MM.1S (cell line): ENCODE data around the gene FAF1.

Experiments used
- DNase-seq: peaks from one replicate; pipeline ENCODE4 v3.0.0-alpha.2; 2015
- H2AFZ ChIP-seq: fragments of 300-600 bp; sonication (generic); 2 replicates; pipeline ENCODE4 v1.6.0; 2016; ENCODE audit warnings: antibody characterized with exemption, low read length
- H3F3A ChIP-seq: fragments of 300-600 bp; sonication (generic); 2 replicates; pipeline ENCODE4 v1.6.1; 2016; ENCODE audit warnings: mild to moderate bottlenecking, antibody characterized with exemption, low read length, moderate library complexity, mixed read lengths; ENCODE audit not compliant: insufficient read depth
- H3K27ac ChIP-seq: fragments of 300-600 bp; sonication (generic); 2 replicates; pipeline ENCODE4 v1.5.1; 2016; ENCODE audit warnings: mild to moderate bottlenecking, low read length
- H3K27me3 ChIP-seq: fragments of 300-600 bp; sonication (generic); replicated peaks from 2 replicates; pipeline ENCODE4 v1.6.0; 2016; ENCODE audit warnings: low read length; ENCODE audit not compliant: insufficient read depth
- H3K36me3 ChIP-seq: fragments of 300-600 bp; sonication (generic); replicated peaks from 2 replicates; pipeline ENCODE4 v1.6.1; 2016; ENCODE audit warnings: mild to moderate bottlenecking, low read length, mixed read lengths; ENCODE audit not compliant: insufficient read depth
- H3K4me1 ChIP-seq: fragments of 300-600 bp; sonication (generic); 2 replicates; pipeline ENCODE4 v1.6.1; 2016; ENCODE audit warnings: low read length, mixed read lengths
- H3K4me2 ChIP-seq: fragments of 300-600 bp; sonication (generic); 2 replicates; pipeline ENCODE4 v1.6.0; 2016; ENCODE audit warnings: low read depth, low read length
- H3K4me3 ChIP-seq: fragments of 300-600 bp; sonication (generic); 2 replicates; pipeline ENCODE4 v1.5.1; 2016; ENCODE audit warnings: low read length, mixed read lengths
- H3K79me2 ChIP-seq: fragments of 300-600 bp; sonication (generic); 2 replicates; pipeline ENCODE4 v1.6.1; 2016; ENCODE audit warnings: mixed run types, low read length, mixed read lengths
- H3K9ac ChIP-seq: fragments of 300-600 bp; sonication (generic); 2 replicates; pipeline ENCODE4 v1.6.1; 2016; ENCODE audit warnings: low read length, mixed read lengths
- H3K9me2 ChIP-seq: fragments of 300-600 bp; sonication (generic); replicated peaks from 2 replicates; pipeline ENCODE4 v1.6.1; 2016; ENCODE audit warnings: mild to moderate bottlenecking, low read length, mixed read lengths; ENCODE audit not compliant: insufficient read depth
- H3K9me3 ChIP-seq: fragments of 300-600 bp; sonication (generic); replicated peaks from 2 replicates; pipeline ENCODE4 v1.6.1; 2016; ENCODE audit warnings: mild to moderate bottlenecking, low read length, mixed read lengths; ENCODE audit not compliant: insufficient read depth
- H4K20me1 ChIP-seq: fragments of 300-600 bp; sonication (generic); 2 replicates; pipeline ENCODE4 v1.6.1; 2016; ENCODE audit warnings: mild to moderate bottlenecking, low read length, moderate library complexity, mixed read lengths; ENCODE audit not compliant: insufficient read depth
- EZH2 ChIP-seq: fragments of 300-600 bp; sonication (generic); optimal IDR thresholded peaks from 2 replicates; pipeline ENCODE3; 2017; ENCODE audit warnings: low read depth, mild to moderate bottlenecking, antibody characterized with exemption, low read length, mixed read lengths
- EZH2phosphoT487 ChIP-seq: fragments of 300-600 bp; sonication (generic); IDR thresholded peaks from 2 replicates; pipeline ENCODE4 v1.6.1; 2018; ENCODE audit warnings: antibody characterized with exemption, low read length
- TF ChIP-seq, protein P1 (sequence below): fragments of 300-600 bp; sonication (generic); IDR thresholded peaks from 2 replicates; pipeline ENCODE4 v1.5.1; 2016; ENCODE audit warnings: antibody characterized with exemption, low read length, mixed read lengths

The FAF1 gene

DNA sequence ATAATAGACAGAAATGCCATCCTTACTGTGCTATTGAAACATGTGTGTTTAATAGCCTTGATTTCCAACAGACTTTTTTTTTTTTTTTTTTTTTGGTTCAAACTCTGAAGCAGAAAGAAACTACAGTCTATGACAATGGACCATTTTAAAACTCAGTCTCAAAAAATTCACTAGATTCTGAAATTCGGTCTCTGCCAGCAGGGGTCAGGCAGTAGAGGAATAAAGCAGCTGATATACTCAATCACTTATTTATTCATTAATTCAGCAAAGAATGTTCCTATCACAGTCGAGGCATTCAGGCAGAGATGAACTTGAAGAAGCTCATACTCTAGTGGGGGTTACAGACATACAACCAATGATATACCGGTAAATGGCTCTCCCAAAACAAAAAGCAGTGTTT lies 275.9 kb downstream of the FAF1 start:
- Histone ChIP-seq H3K27me3 (no peaks in the 10 kb centered on the region), H3K79me2 (no peaks in the 10 kb centered on the region), H3K9ac (no peak overlapping the region), H4K20me1 (no peaks in the 10 kb centered on the region), H3F3A (no peaks in the 10 kb centered on the region), H2AFZ (no peak overlapping the region), H3K4me3 (no peak overlapping the region), H3K9me3 (no peaks in the 10 kb centered on the region), H3K4me1 (no peaks in the 10 kb centered on the region), H3K4me2 (no peak overlapping the region), H3K9me2 (no peaks in the 10 kb centered on the region), H3K36me3 (no peaks in the 10 kb centered on the region), H3K27ac (no peak overlapping the region)
- DNase-seq, result no peak
- TF ChIP-seq, protein P1, sequence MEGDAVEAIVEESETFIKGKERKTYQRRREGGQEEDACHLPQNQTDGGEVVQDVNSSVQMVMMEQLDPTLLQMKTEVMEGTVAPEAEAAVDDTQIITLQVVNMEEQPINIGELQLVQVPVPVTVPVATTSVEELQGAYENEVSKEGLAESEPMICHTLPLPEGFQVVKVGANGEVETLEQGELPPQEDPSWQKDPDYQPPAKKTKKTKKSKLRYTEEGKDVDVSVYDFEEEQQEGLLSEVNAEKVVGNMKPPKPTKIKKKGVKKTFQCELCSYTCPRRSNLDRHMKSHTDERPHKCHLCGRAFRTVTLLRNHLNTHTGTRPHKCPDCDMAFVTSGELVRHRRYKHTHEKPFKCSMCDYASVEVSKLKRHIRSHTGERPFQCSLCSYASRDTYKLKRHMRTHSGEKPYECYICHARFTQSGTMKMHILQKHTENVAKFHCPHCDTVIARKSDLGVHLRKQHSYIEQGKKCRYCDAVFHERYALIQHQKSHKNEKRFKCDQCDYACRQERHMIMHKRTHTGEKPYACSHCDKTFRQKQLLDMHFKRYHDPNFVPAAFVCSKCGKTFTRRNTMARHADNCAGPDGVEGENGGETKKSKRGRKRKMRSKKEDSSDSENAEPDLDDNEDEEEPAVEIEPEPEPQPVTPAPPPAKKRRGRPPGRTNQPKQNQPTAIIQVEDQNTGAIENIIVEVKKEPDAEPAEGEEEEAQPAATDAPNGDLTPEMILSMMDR, result no peak
- TF ChIP-seq EZH2, result no peak
- no peak for TF ChIP-seq EZH2phosphoT487

DNA sequence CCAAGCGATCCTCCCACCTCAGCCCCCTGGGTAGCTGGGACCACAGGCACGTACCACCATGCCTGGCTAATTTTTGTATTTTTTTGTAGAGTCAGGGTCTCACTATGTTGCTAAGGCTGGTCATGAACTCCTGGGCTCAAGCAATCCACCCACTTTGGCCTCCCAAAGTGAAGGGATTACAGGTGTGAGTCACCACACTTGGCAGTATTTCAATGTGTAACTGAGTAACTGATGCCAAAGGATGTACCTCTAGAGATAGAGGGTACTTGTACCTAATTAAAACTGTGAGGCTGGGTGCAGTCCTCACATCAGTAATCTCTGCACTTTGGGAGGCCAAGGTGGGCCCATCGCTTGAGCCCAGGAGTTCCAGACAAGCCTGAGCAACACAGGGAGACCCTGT lies 278.1 kb downstream of the FAF1 start:
- no peak overlapping the region for H3K4me2 ChIP-seq
- no peaks in the 10 kb centered on the region for H3K27me3 ChIP-seq
- no peaks in the 10 kb centered on the region for H3F3A ChIP-seq
- no peaks in the 10 kb centered on the region for H3K4me1 ChIP-seq
- no peak overlapping the region for H3K9ac ChIP-seq
- no peaks in the 10 kb centered on the region for H3K9me2 ChIP-seq
- H3K9me3 ChIP-seq, result no peaks in the 10 kb centered on the region
- H3K36me3 ChIP-seq, result no peaks in the 10 kb centered on the region
- no peak overlapping the region for H3K4me3 ChIP-seq
- no peak overlapping the region for H3K27ac ChIP-seq
- no peak for DNase-seq
- no peak overlapping the region for H2AFZ ChIP-seq
- no peak for TF ChIP-seq EZH2
- TF ChIP-seq, protein P1, result no peak
- no peak for TF ChIP-seq EZH2phosphoT487
- no peaks in the 10 kb centered on the region for H3K79me2 ChIP-seq
- H4K20me1 ChIP-seq, result no peaks in the 10 kb centered on the region

DNA sequence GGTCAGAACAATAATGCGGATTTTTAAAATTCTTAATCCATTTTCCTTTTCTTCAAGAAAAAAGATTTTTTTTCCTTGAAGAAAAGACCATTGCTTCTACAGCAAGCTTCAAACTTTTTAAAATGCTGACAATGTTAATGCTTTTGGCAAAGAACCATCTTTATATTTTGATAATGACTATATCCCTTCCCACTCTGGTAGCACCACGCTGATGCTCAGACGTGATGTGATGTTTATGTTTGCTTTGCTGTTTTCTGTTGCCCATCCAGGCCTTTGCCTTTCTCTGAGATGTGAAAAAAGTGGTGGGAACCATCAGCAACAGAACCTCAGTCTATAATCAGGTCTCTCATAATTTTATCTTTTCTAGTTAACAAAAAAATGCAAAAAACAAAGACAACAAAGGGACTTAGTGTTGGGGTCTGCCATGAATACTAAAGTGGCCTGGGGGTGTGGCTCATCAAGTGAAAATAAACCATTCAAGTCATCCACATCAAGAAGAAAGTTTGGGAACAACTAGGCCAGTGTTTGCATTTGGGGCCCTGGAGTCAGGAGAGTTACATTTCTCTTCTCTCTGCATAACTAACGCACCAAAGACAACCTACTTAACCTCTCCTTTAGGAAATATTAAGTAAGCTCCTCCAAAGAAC lies 292.2 kb downstream of the FAF1 start:
- Histone ChIP-seq H3K4me3 (no peak overlapping the region), H3K27ac (no peak overlapping the region), H3K36me3 (no peaks in the 10 kb centered on the region), H3K79me2 (no peaks in the 10 kb centered on the region), H3K9me2 (no peaks in the 10 kb centered on the region), H3K4me1 (no peaks in the 10 kb centered on the region), H3F3A (no peaks in the 10 kb centered on the region), H3K9ac (no peak overlapping the region), H3K27me3 (no peaks in the 10 kb centered on the region), H3K4me2 (no peak overlapping the region), H3K9me3 (no peaks in the 10 kb centered on the region), H2AFZ (no peak overlapping the region), H4K20me1 (no peaks in the 10 kb centered on the region)
- DNase-seq, result no peak
- TF ChIP-seq EZH2phosphoT487, result no peak
- TF ChIP-seq, protein P1, result no peak
- TF ChIP-seq EZH2, result no peak
